PC-3 (cell line): Measurements from ENCODE around the gene RNASEH1.

Source experiments
- CTCF ChIP-seq: fragments of 300-600 bp; sonication (generic); conservative IDR thresholded peaks from 2 replicates; pipeline ENCODE4 v1.5.1; 2017; ENCODE audit warnings: antibody characterized with exemption, low read depth, mild to moderate bottlenecking, low read length
- EZH2 ChIP-seq: fragments of 300-600 bp; sonication (generic); IDR thresholded peaks from one replicate; pipeline ENCODE4 v1.6.1; 2017; ENCODE audit warnings: antibody characterized with exemption, mild to moderate bottlenecking, low read length; ENCODE audit not compliant: unreplicated experiment
- EZH2phosphoT487 ChIP-seq: fragments of 300-600 bp; sonication (generic); IDR thresholded peaks from 2 replicates; pipeline ENCODE4 v1.6.1; 2018; ENCODE audit warnings: mild to moderate bottlenecking, antibody characterized with exemption, low read length, borderline replicate concordance

DNA sequence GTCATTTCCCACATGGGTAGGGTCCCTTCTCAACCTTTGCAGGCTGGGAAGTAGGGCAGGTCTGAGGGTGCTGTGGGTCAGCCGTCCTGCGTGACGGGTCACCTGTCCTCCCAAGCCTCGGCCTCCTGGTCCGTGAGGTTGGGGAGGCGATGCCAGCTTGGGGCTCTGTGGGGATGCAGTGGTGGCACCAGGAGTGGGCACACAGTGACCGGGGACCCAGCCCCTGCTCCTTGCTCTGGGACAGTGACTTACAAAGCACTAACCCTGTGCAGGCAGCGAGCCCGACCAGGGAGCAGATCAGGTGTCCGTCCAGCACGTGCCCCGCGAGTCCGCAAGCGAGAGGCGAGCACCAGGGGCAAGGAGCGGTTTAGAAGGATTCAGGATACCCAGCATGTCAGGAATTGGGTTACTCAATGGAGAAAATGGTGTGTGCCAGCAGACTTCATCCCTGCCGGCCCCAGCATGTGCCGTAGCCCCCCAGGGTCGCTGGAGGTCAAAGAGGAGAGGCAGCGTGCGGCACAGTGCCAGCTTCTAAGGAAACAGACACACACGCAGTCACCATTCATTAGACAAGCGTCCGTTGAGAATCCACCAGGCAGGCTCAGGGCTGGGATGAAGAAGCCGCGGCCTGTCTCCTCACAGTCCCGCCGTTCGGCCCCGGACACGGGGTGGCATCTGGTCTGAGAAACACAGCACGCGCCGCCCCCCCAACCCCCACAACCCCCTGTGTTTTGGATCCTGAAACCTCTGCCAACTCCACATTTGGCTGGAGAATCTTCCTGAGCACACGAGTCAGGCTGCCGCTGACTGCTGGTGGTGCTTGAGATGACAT, 48.5 kb upstream of the RNASEH1 start:
- TF ChIP-seq CTCF, result no peak
- no peak for TF ChIP-seq EZH2phosphoT487
- no peak for TF ChIP-seq EZH2
